ENCODE data around the gene RLBP1.

The RLBP1 gene

DNA sequence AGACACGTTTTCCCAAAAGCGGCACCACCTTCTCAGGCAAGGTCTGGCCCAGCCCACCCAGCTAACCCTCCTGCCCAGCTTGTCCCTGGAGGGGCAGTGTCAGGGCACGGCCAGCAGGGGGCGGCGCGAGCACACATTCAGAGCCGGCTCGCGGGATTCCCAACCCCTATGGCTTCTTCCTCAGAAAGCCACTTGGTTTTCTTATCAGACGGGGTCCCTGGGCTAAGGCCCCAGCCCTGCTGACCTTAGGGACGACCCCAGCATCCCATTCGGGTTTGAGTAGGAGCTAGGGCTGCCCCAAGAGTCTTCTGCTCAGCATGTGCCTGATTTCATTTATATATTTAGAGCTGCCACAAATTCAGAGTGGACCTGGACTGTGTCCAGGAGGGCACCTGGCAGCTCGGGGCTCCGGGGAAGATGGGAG lies 14.5 kb downstream of the RLBP1 start:
- DNase-seq: peak in 47 of 51 donors; percentile 8 to 85 (median 64)

GRCh38 chr15:89205991-89206585 lies 15.3 kb downstream of the RLBP1 start:
- DNase-seq: no peak

GRCh38 chr15:89203705-89204273 lies 17.6 kb downstream of the RLBP1 start:
- DNase-seq: no peak

GRCh38 chr15:89201465-89202005 lies 19.8 kb downstream of the RLBP1 start:
- no peak for DNase-seq

DNA sequence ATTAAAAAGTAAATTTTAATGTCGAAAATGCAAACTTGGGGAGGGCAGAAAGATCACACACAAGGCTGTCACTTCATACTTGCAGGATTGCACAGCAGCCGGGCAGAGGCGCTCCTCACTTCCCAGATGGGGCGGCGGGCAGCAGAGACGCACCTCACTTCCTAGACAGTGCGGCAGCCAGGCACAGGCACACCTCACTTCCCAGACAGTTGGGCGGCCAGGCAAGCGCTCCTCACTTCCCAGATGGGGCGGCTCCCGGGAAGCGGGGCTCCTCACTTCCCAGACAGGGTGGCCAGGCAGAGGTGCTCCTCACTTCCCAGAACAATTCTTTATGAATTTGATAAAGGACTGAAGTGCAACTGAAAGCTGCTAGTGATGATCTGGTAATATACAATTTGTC lies 21.2 kb downstream of the RLBP1 start:
- peak in 2 of 51 donors; percentile 3 to 7 for DNase-seq

- peak in 18 of 51 donors; percentile 8 to 46 (median 24) for DNase-seq
Observed at GRCh38 chr15:89199746-89200145, 21.6 kb downstream of the RLBP1 start.

- peak in 18 of 51 donors; percentile 13 to 79 (median 31) for DNase-seq
Observed at GRCh38 chr15:89198934-89199333, 22.4 kb downstream of the RLBP1 start.

GRCh38 chr15:89198196-89198595 lies 23.2 kb downstream of the RLBP1 start:
- DNase-seq: no peak

- DNase-seq: peak in 47 of 51 donors; percentile 17 to 91 (median 69)
Observed at GRCh38 chr15:89197503-89197971, 23.8 kb downstream of the RLBP1 start.

- peak in 1 of 51 donors; percentile 39 for DNase-seq
Observed at GRCh38 chr15:89196994-89197393, 24.4 kb downstream of the RLBP1 start.

DNA sequence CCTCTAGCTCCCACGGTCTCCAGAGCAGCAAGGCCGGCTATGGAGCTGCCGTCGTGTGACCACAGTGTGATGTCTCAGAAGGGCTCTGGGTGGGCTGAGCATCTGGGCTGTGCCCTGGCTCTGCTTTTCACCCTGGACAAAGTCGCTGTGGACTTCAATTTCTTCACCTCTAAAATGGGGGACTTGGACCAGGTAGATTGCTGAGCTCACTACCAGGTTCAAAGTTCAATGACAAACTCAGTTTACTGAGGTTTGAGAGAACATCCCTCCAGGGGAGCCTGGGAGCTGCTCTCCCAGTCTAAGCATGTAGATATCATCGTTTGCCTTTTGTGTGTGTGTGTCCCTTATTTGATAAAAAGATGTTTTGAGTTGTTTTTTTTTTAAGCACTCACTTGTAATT lies 25.1 kb downstream of the RLBP1 start:
- DNase-seq: no peak

GRCh38 chr15:89195836-89196235 lies 25.5 kb downstream of the RLBP1 start:
- no peak for DNase-seq

DNA sequence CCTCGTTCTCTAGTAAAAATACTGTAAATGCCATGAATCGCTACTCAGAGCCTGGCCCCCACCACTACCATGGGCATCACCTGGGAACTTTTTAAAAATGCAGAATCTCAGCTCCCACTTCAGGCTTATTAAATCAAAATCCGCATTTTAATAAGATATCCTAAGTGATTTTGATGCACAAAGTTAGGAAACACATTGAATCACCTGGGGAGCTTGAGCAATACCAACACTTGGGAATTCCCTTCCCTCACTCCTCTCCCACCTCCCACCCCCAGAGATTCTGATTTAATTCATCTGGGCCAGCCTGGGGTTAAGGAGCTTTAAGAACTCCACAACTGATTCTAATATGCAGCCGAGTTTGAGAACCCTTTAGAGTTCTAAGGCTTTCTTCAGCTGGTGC lies 26.8 kb downstream of the RLBP1 start:
- no peak for DNase-seq

- no peak for DNase-seq
Observed at GRCh38 chr15:89192766-89193165, 28.6 kb downstream of the RLBP1 start.

- no peak for DNase-seq
Observed at GRCh38 chr15:89192136-89192535, 29.2 kb downstream of the RLBP1 start.

GRCh38 chr15:89187986-89188514 lies 33.3 kb downstream of the RLBP1 start:
- no peak for DNase-seq

DNA sequence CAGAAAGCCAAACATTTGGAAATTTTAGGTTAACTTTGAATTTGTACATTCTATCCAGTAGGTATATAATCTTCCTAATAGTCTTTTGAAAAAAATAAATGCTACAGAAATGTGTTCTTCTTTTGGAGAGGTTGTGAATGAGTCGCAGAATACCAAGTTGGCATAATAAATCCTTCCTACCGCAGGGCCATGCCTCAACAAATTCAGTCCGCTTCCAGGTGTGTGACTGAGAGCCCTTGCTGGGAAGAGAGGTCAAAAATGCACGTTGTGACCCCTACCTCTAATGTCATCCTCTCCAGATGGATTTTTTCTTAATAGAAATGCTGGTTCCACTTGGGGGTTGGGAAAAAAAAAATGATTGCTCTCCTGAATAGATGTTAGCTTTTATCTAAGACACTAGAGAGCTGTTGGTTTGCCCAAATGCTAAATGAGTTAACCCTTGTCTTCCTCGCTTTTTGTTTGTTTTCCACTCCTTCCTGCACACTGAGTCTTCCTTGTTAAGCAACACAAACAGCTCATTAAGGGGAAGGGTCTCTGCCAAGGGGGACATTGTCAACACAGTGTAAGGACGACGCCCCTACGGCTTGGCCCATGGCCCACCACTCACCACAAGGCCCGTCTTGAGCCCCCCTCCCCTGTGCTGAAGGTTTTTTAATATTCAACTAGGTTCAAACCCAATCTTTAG lies 33.9 kb downstream of the RLBP1 start:
- no peak for DNase-seq

DNA sequence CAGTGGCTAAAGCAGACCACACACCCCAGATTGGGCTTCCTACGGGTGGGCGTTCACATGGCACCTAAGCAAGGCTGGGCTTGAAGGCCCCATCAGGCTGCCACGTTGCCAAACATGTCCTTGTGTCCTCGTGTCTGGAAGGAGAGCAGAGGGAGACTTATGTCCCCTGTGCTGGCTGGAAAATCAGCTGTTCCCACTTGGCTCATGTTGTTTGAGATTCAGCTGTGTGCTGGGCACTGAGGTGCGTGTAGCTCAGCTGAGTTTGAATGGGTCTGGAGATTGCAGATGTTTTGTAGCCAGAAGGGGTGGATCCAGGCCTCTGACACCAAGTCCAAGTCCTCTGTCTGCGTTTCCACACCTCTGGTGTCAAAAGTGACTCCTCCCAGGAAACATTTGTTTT lies 34.6 kb downstream of the RLBP1 start:
- peak in 2 of 51 donors; percentile 18 to 29 for DNase-seq

DNA sequence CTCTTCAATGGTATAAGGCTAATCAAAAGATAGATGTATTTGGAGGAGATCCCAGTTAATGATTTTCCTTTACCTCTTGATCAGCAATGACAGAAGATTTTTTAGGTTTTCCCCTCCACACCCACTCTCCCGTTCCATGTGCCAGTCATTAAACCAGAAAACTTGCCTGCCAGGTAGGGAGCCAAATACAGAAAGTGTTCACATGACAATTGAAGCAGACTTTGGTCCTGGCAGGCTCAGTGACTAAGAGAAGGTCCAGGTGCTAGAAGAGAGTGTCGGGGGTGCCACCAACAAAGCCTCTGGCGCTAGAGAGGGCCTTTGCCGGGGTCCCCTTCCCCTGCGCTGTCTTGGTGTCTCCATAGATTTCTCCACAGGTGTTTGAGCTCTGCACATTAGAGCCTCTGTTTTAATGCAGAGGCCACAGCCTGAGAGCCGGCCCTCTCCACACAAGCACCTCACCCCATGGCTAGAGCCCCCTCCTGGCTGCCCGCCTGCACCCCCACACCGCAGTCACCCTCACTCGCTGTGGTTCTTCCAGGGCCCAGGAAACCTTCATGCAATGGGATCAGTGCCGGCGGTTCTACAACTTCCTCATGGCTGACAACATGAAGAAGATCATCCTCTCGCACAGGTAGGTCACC lies 36.4 kb downstream of the RLBP1 start:
- DNase-seq: no peak

GRCh38 chr15:89184357-89184756 lies 37.0 kb downstream of the RLBP1 start:
- DNase-seq: peak in 1 of 51 donors; percentile 44

GRCh38 chr15:89179966-89180875 lies 41.2 kb downstream of the RLBP1 start:
- no peak for DNase-seq
